Measurements from ENCODE around the gene SPOP. TPM values are rescaled to one million over a fixed set of nuclear protein-coding genes. Genes with fewer than 3 reads are reported as not detected.
"Not testable (repeated sequence)": the region's sequence is repeated elsewhere in the genome, so short reads cannot be mapped to it uniquely, and the experiment has no call there.

The SPOP gene
- total RNA-seq, 1 experiment from 2014 or later, result 52.3 TPM

- H3K4me3 Mint-ChIP-seq (ENCODE audit: unreplicated experiment), result peak overlapping the region; percentile 69
- intact Hi-C loops (cut with micrococcal nuclease), result loop anchor here (5.0 kb wide), 1 partner anchor 107 kb away; the partner anchor contains the start of gene SPOP
- H3K27ac Mint-ChIP-seq (ENCODE audit: low read depth, unreplicated experiment), result peak overlapping the region; percentile 7
- POLR2A ChIA-PET, result interaction anchor here (0.7 to 1.5 kb wide), 9 partner anchors 76 to 255 kb away, joined by 3 to 8 read pairs (median 3); partner anchors contain the start of genes KAT7 and SLC35B1
- peaks cover 35% of the 10 kb centered on the region for H3K27me3 Mint-ChIP-seq (ENCODE audit: insufficient read depth, unreplicated experiment)
- no peaks in the 10 kb centered on the region for H3K9me3 Mint-ChIP-seq (ENCODE audit: unreplicated experiment)
- CTCF ChIA-PET, result interaction anchor here (0.5 to 16.7 kb wide), 18 partner anchors 7 to 1085 kb away, joined by 3 to 325 read pairs (median 3); partner anchors contain the start of gene SLC35B1
- TF ChIP-seq CTCF (IDR thresholded peaks at IDR 0.05; ENCODE audit: unreplicated experiment), result no peak
- peaks cover 17% of the 10 kb centered on the region for H3K4me1 Mint-ChIP-seq (ENCODE audit: insufficient read depth, unreplicated experiment)
- BruUV-seq (replicated peaks), result no TSS peak
- H3K36me3 Mint-ChIP-seq (ENCODE audit: insufficient read depth, unreplicated experiment), result no peaks in the 10 kb centered on the region
- DNase-seq (ENCODE audit: unreplicated experiment), result no peak
Observed at GRCh38 chr17:49570540-49571242, 107.2 kb downstream of the SPOP start.

- not testable (repeated sequence) for DNase-seq (ENCODE audit: unreplicated experiment); BruUV-seq (replicated peaks); H3K36me3 Mint-ChIP-seq (ENCODE audit: insufficient read depth, unreplicated experiment); H3K9me3 Mint-ChIP-seq (ENCODE audit: unreplicated experiment); H3K27ac Mint-ChIP-seq (ENCODE audit: low read depth, unreplicated experiment); H3K4me3 Mint-ChIP-seq (ENCODE audit: unreplicated experiment)
- CTCF ChIA-PET, result interaction anchor here (1.1 to 16.7 kb wide), 6 partner anchors 11 to 139 kb away, joined by 3 to 325 read pairs (median 8); partner anchors contain the start of gene SLC35B1
- POLR2A ChIA-PET, result interaction anchor here (0.6 to 1.7 kb wide), 3 partner anchors 61 to 126 kb away, joined by 3 read pairs; partner anchors contain the start of gene SPOP
- intact Hi-C loops (cut with micrococcal nuclease), result loop anchor here (1.0 kb wide), 3 partner anchors 127 to 430 kb away; no protein-coding TSS in a partner anchor
- H3K4me1 Mint-ChIP-seq (ENCODE audit: insufficient read depth, unreplicated experiment), result peaks cover 20% of the 10 kb centered on the region
- peaks cover 30% of the 10 kb centered on the region for H3K27me3 Mint-ChIP-seq (ENCODE audit: insufficient read depth, unreplicated experiment)
Observed at GRCh38 chr17:49568695-49569047, 109.2 kb downstream of the SPOP start.

DNA sequence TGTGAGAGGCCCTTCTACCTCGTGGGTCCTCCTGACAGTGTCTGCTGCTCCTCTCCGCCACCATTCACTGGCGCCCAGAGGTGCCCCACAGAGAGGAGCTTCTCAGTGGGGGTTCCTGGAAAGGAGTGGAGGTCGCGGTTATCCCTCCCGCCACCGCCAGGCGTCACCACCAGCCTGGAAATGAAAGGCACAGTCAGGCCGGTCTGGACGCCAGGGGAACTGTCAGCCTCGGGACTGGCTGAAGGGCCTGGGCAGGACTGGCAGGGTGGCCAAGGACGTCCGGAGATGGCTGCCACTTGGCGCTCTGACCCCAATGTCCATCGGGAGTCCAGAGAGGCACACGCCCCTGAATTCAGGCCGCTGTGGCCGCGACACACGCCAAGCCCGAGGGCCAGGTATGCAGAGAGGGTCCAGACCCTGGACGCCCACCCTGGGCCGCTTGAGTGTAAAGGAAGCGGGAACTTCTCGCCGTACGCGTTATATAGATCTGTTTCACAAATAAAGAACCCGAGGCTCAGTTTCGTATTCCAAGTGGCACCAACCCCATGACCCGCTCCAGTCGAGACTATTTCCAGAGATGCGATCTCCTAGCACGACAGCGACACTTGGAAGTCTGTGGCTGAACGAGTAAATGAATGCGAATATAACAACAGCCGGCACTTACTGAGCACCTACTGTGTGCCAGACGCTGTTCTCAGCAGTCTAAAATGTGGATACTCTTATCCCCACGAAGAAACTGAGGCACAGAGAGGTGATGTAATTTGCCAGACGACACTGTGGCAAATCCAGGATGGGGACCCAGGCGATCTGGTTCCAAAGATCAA, 109.8 kb downstream of the SPOP start:
- no peaks in the 10 kb centered on the region for H3K36me3 Mint-ChIP-seq (ENCODE audit: insufficient read depth, unreplicated experiment)
- no peaks in the 10 kb centered on the region for H3K9me3 Mint-ChIP-seq (ENCODE audit: unreplicated experiment)
- no TSS peak for BruUV-seq (replicated peaks)
- TF ChIP-seq CTCF (IDR thresholded peaks at IDR 0.05; ENCODE audit: unreplicated experiment), result peak; percentile 95
- ChIA-PET CTCF (interaction anchor here (0.5 to 16.7 kb wide), 23 partner anchors 8 to 429 kb away, joined by 3 to 325 read pairs (median 3); partner anchors contain the start of gene SLC35B1), POLR2A (interaction anchor here (0.6 to 1.7 kb wide), 5 partner anchors 62 to 276 kb away, joined by 3 to 5 read pairs (median 3); partner anchors contain the start of gene SLC35B1)
- H3K27ac Mint-ChIP-seq (ENCODE audit: low read depth, unreplicated experiment), result no peak overlapping the region
- H3K27me3 Mint-ChIP-seq (ENCODE audit: insufficient read depth, unreplicated experiment), result peaks cover 24% of the 10 kb centered on the region
- DNase-seq (ENCODE audit: unreplicated experiment), result peak; percentile 79
- intact Hi-C loops (cut with micrococcal nuclease), result loop anchor here (1.0 kb wide), 3 partner anchors 127 to 430 kb away; no protein-coding TSS in a partner anchor
- H3K4me1 Mint-ChIP-seq (ENCODE audit: insufficient read depth, unreplicated experiment), result peaks cover 20% of the 10 kb centered on the region
- peak overlapping the region; percentile 56 for H3K4me3 Mint-ChIP-seq (ENCODE audit: unreplicated experiment)

GRCh38 chr17:49567104-49567521, 110.8 kb downstream of the SPOP start:
- peaks cover 20% of the 10 kb centered on the region for H3K4me1 Mint-ChIP-seq (ENCODE audit: insufficient read depth, unreplicated experiment)
- no TSS peak for BruUV-seq (replicated peaks)
- H3K4me3 Mint-ChIP-seq (ENCODE audit: unreplicated experiment), result no peak overlapping the region
- no peak for TF ChIP-seq CTCF (IDR thresholded peaks at IDR 0.05; ENCODE audit: unreplicated experiment)
- ChIA-PET POLR2A (interaction anchor here (0.6 to 2.6 kb wide), 6 partner anchors 83 to 275 kb away, joined by 3 to 16 read pairs (median 4); partner anchors contain the start of gene SLC35B1), CTCF (interaction anchor here (0.5 to 16.7 kb wide), 22 partner anchors 9 to 430 kb away, joined by 3 to 325 read pairs (median 3); no protein-coding TSS in a partner anchor)
- peaks cover 17% of the 10 kb centered on the region for H3K27me3 Mint-ChIP-seq (ENCODE audit: insufficient read depth, unreplicated experiment)
- no peak overlapping the region for H3K27ac Mint-ChIP-seq (ENCODE audit: low read depth, unreplicated experiment)
- no peak for DNase-seq (ENCODE audit: unreplicated experiment)
- no peaks in the 10 kb centered on the region for H3K9me3 Mint-ChIP-seq (ENCODE audit: unreplicated experiment)
- no peaks in the 10 kb centered on the region for H3K36me3 Mint-ChIP-seq (ENCODE audit: insufficient read depth, unreplicated experiment)
- intact Hi-C loops (cut with micrococcal nuclease), result no loop called here
